ENCODE data around the gene PLD5. TPM values are rescaled to one million over a fixed set of nuclear protein-coding genes. Genes with fewer than 3 reads are reported as not detected.

Gene PLD5
- total and polyA plus RNA-seq, 2 donors (not counting 3 experiments of a cell fraction or from before 2014, with no cell fraction given): not detected

DNA sequence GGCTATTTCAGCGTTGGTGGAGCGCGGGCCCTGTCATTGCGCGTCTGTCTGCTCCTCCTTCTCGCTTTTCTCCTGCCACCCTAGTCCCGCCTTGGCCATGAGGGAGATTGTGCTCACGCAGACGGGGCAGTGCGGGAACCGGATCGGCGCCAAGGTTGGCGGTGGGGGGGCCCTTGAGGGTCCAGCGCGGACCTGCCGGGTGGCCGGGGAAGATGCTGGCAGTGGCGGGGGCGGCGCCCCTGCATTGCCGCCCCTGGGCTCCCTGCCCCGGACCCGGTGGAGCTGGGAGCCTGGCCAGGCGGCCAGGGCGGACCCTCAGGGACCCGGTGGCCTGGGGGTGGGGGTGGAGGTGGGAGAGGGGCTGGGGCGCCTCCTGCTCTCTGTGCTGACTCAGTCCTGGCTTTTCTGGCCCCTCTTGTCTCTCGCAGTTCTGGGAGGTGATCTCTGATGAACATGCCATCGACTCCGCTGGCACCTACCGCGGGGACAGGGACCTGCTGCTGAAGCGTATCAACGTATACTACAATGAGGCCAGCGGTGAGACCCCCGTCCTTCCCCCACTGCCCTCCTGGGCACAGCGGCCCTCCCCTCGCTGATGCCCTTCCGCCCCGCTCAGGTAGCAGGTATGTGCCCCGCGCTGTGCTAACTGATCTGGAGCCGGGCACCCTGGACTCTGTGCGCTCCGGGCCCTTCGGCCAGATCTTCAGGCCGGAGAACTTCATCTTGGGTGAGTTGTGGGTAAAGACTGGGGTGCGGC, 467.3 kb downstream of the PLD5 start:
- dilution Hi-C loops (cut with MboI; ENCODE audit: extremely low pct_ligation_motif_present, low sequenced_read_pairs): no loop called here
- no TSS peak for BruUV-seq (replicated peaks)
- Histone ChIP-seq H3K36me3 (ENCODE audit: control insufficient read depth in 2 of 2, extremely low read depth in 1 of 2, insufficient read depth in 2 of 2, low read length in 2 of 2) (no peaks in the 10 kb centered on the region), H3K4me3 (replicated peaks in 1 of 3; ENCODE audit: insufficient read depth in 1 of 3, low read depth in 1 of 3, low read length in 3 of 3) (no peak overlapping the region), H4K20me1 (replicated peaks; ENCODE audit: control insufficient read depth, extremely low read depth, insufficient read depth, low read length) (no peaks in the 10 kb centered on the region), H3K9me3 (replicated peaks; ENCODE audit: control insufficient read depth, insufficient read depth, low read length) (peaks cover 2% of the 10 kb centered on the region), H3K4me2 (ENCODE audit: insufficient read depth, low read length) (no peak overlapping the region), H3K79me2 (ENCODE audit: control insufficient read depth, insufficient read depth, low read length) (no peaks in the 10 kb centered on the region), H2AFZ (ENCODE audit: low read depth, low read length) (no peak overlapping the region), H3K27ac (ENCODE audit: insufficient read depth, low read depth, low read length) (no peak overlapping the region), H3K4me1 (ENCODE audit: control insufficient read depth, extremely low read depth, insufficient read depth, low read length) (no peaks in the 10 kb centered on the region), H3K9me1 (replicated peaks; ENCODE audit: control insufficient read depth, extremely low read depth, insufficient read depth, low read length) (no peaks in the 10 kb centered on the region), H3K9ac (replicated peaks; ENCODE audit: extremely low read depth, insufficient read depth, low read length) (no peak overlapping the region), H3K27me3 (ENCODE audit: control insufficient read depth in 2 of 2, insufficient read depth in 2 of 2, low read length in 2 of 2) (no peaks in the 10 kb centered on the region)
- intact Hi-C loops (cut with micrococcal nuclease): no loop called here
- no peak for TF ChIP-seq FOS (IDR thresholded peaks at IDR 0.05; ENCODE audit: borderline replicate concordance, insufficient read depth, low read length)
- no peak for TF ChIP-seq MYC (IDR thresholded peaks at IDR 0.05; ENCODE audit: low read depth, low read length)
- TF ChIP-seq, protein P1, sequence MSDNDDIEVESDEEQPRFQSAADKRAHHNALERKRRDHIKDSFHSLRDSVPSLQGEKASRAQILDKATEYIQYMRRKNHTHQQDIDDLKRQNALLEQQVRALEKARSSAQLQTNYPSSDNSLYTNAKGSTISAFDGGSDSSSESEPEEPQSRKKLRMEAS (IDR thresholded peaks at IDR 0.05; ENCODE audit: insufficient read depth, insufficient read length): no peak
- no peak for TF ChIP-seq POLR2AphosphoS5 (IDR thresholded peaks at IDR 0.05; ENCODE audit: insufficient read depth, low read depth, low read length)
- TF ChIP-seq GATA2 (IDR thresholded peaks at IDR 0.05; ENCODE audit: insufficient read depth, insufficient read length, low read depth, low read length): no peak
- no peak for TF ChIP-seq JUN (IDR thresholded peaks at IDR 0.05; ENCODE audit: borderline replicate concordance, insufficient read depth, insufficient read length, low read depth)
- TF ChIP-seq EZH2 (IDR thresholded peaks at IDR 0.05; ENCODE audit: borderline replicate concordance, low read depth, low read length, severe bottlenecking): no peak
- no peak for TF ChIP-seq CTCF (IDR thresholded peaks at IDR 0.05; ENCODE audit: extremely low read depth in 1 of 2, insufficient read depth in 1 of 2, low read depth in 1 of 2, low read length in 2 of 2)
- DNase-seq (ENCODE audit: low read depth, low spot score) (no peak), FAIRE-seq (no peak)
- CTCF ChIA-PET: no interaction called here
- POLR2A ChIA-PET: no interaction called here

Data from endothelial cell of umbilical vein (primary cell).